DMS 273 (cell line): ENCODE results near the gene ESM1.
A peak's percentile ranks its signal among the peaks of the same experiment; 100 is the strongest.

ENCODE experiments used
- DNase-seq: peaks from one replicate; lab custom pipeline; 2025; ENCODE audit not compliant: unreplicated experiment; lab: John Stamatoyannopoulos, UW

Gene ESM1

GRCh38 chr5:54988218-54988617 lies 2.8 kb upstream of the ESM1 start:
- DNase-seq = peak; percentile 92

- peak; percentile 62 for DNase-seq
Measured at GRCh38 chr5:54986269-54986654, 869 bp upstream of the ESM1 start.

GRCh38 chr5:54981928-54982327 lies 3.5 kb downstream of the ESM1 start:
- no peak for DNase-seq

GRCh38 chr5:54975701-54976100 lies 9.7 kb downstream of the ESM1 start:
- DNase-seq = no peak

GRCh38 chr5:54969856-54970828 lies 15.3 kb downstream of the ESM1 start:
- DNase-seq = no peak

- no peak for DNase-seq
Measured at GRCh38 chr5:54969242-54969641, 16.2 kb downstream of the ESM1 start.

- DNase-seq = no peak
Measured at GRCh38 chr5:54965806-54966205, 19.6 kb downstream of the ESM1 start.

- no peak for DNase-seq
Measured at GRCh38 chr5:54964405-54964804, 21.0 kb downstream of the ESM1 start.

- DNase-seq = peak; percentile 63
Measured at GRCh38 chr5:54959673-54960418, 25.5 kb downstream of the ESM1 start.

GRCh38 chr5:54956922-54957321 lies 28.5 kb downstream of the ESM1 start:
- no peak for DNase-seq

- DNase-seq = no peak
Measured at GRCh38 chr5:54947187-54947586, 38.2 kb downstream of the ESM1 start.

- DNase-seq = no peak
Measured at GRCh38 chr5:54946306-54946819, 39.0 kb downstream of the ESM1 start.

GRCh38 chr5:54944364-54944763 lies 41.0 kb downstream of the ESM1 start:
- DNase-seq = peak; percentile 46

GRCh38 chr5:54942064-54942778 lies 43.2 kb downstream of the ESM1 start:
- no peak for DNase-seq

- no peak for DNase-seq
Measured at GRCh38 chr5:54936201-54936600, 49.2 kb downstream of the ESM1 start.

GRCh38 chr5:54932789-54933188 lies 52.6 kb downstream of the ESM1 start:
- no peak for DNase-seq

- DNase-seq = no peak
Measured at GRCh38 chr5:54930736-54931135, 54.7 kb downstream of the ESM1 start.
